Hematopoietic multipotent progenitor cell treated with erythropoietin and hydrocortisone succinate and interleukin-3 and kit ligand, for 4 days (in vitro differentiated cells): ENCODE measurements around the gene PER2.

Experiments used
- DNase-seq: peaks from one replicate; pipeline ENCODE4 v3.0.0-alpha.2; 2015

The PER2 gene

GRCh38 chr2:238225121-238225520, 63.3 kb downstream of the PER2 start:
- DNase-seq = no peak

GRCh38 chr2:238224356-238225035, 63.9 kb downstream of the PER2 start:
- no peak for DNase-seq

GRCh38 chr2:238220892-238221521, 67.4 kb downstream of the PER2 start:
- DNase-seq = no peak

GRCh38 chr2:238220274-238220891, 68.0 kb downstream of the PER2 start:
- DNase-seq = no peak

- DNase-seq = no peak
Observed at GRCh38 chr2:238216651-238217184, 71.7 kb downstream of the PER2 start.

GRCh38 chr2:238207006-238207405, 81.4 kb downstream of the PER2 start:
- DNase-seq = no peak

GRCh38 chr2:238203973-238204683, 84.3 kb downstream of the PER2 start:
- DNase-seq = peak; percentile 92

GRCh38 chr2:238203094-238203972, 85.1 kb downstream of the PER2 start, which contains the start of gene ILKAP:
Gene ILKAP, minus strand, starts transcription at chr2:238203695. Its CDS starts 142 bp downstream, at chr2:238203553.
- DNase-seq = peak; percentile 95

GRCh38 chr2:238202326-238203093, 85.9 kb downstream of the PER2 start:
- peak; percentile 47 for DNase-seq
